Measurements from ENCODE around the gene RNLS. TPM values are rescaled to one million over a fixed set of nuclear protein-coding genes. Genes with fewer than 3 reads are reported as not detected.

The RNLS gene
- total RNA-seq, 2 donors from 2014 or later: 21.7 to 31.8 TPM

DNA sequence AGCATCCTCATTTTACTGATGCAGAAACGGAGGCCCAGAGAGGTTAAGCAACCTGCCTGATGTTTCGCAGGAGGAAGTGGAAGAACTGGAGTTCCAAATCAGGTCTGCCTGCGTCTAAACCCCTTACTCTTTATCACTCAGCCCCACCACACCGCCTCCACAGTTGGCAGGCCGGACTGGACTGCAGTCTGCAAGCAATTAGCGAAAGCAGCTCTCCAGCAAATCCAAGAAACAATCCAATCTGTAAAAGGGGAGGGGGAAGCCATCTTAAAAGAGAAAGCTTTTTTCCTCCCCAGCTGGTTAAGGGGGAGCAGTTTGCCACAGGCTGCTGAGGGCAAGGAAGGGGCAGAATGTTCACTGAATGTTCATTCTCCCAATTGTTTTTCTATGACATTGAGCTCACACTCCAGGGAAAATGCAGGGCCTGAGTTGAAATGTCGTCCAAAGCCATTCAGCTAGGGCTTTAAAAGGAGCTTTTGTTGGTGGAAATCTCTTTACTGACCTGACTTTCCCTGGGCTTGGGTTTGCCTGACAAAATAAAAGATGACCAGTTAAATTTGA is 350.1 kb downstream of the RNLS start:
- intact Hi-C loops (cut with DNase I): no loop called here
- TF ChIP-seq, protein P1, sequence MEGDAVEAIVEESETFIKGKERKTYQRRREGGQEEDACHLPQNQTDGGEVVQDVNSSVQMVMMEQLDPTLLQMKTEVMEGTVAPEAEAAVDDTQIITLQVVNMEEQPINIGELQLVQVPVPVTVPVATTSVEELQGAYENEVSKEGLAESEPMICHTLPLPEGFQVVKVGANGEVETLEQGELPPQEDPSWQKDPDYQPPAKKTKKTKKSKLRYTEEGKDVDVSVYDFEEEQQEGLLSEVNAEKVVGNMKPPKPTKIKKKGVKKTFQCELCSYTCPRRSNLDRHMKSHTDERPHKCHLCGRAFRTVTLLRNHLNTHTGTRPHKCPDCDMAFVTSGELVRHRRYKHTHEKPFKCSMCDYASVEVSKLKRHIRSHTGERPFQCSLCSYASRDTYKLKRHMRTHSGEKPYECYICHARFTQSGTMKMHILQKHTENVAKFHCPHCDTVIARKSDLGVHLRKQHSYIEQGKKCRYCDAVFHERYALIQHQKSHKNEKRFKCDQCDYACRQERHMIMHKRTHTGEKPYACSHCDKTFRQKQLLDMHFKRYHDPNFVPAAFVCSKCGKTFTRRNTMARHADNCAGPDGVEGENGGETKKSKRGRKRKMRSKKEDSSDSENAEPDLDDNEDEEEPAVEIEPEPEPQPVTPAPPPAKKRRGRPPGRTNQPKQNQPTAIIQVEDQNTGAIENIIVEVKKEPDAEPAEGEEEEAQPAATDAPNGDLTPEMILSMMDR (IDR thresholded peaks at IDR 0.05): no peak
- no peak for TF ChIP-seq POLR2AphosphoS5 (IDR thresholded peaks at IDR 0.05)
- TF ChIP-seq POLR2A (IDR thresholded peaks at IDR 0.05): no peak
- Histone ChIP-seq H3K4me1 (replicated peaks) (no peaks in the 10 kb centered on the region), H3K36me3 (no peaks in the 10 kb centered on the region), H3K4me3 (no peak overlapping the region), H3K27me3 (replicated peaks; ENCODE audit: insufficient read depth) (no peaks in the 10 kb centered on the region), H3K9me3 (no peaks in the 10 kb centered on the region), H3K27ac (no peak overlapping the region)
- 88% methylated on average over 7 of the region's 7 CpGs for WGBS
- DNase-seq (ENCODE audit: low spot score): no peak

DNA sequence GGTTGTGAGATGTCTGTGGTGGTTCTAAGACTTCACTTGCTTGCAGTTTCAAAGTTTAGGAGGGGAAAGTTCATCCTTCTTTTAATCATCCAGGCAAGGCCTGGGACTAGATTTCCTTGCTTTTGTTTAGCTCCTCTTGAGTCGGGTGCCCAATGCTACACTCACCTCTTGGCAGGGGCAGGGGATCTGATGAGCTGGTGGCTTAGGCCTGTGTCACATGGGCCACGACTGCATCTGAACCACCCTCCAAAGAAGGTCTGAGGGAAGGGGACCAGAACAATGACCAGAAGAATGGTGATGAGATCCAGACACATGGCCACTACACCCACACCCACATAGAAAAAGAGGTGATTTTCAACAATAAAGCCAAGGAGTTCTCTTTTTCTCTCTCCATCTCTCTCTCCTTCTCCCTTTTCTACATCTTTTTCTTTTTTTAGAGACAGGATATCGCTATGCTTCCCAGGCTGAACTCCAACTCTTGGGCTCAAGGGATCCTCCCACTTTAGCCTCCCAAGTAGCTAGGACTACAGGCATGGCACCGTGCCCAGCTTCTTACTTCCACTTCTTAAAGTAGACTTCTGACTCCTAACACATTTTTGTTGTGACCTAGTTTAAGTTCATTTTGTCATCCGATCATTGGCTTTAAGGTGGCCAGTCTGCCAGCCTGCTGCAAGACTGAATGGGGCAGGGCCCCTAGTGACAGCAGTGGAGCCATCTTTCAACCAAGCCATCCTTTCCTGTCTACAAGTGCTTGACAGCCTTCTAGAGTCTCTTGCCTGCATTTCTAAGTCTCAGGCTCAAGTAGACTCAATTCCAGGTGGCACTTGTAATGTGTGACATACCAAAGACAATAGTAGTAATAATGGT is 350.9 kb downstream of the RNLS start:
- H3K4me1 ChIP-seq (replicated peaks): no peaks in the 10 kb centered on the region
- H3K4me3 ChIP-seq: no peak overlapping the region
- no peaks in the 10 kb centered on the region for H3K9me3 ChIP-seq
- H3K27me3 ChIP-seq (replicated peaks; ENCODE audit: insufficient read depth): no peaks in the 10 kb centered on the region
- intact Hi-C loops (cut with DNase I): no loop called here
- DNase-seq (ENCODE audit: low spot score): no peak
- TF ChIP-seq POLR2A (IDR thresholded peaks at IDR 0.05): no peak
- TF ChIP-seq POLR2AphosphoS5 (IDR thresholded peaks at IDR 0.05): no peak
- 65% methylated on average over 5 of the region's 5 CpGs for WGBS
- H3K27ac ChIP-seq: no peak overlapping the region
- no peaks in the 10 kb centered on the region for H3K36me3 ChIP-seq

DNA sequence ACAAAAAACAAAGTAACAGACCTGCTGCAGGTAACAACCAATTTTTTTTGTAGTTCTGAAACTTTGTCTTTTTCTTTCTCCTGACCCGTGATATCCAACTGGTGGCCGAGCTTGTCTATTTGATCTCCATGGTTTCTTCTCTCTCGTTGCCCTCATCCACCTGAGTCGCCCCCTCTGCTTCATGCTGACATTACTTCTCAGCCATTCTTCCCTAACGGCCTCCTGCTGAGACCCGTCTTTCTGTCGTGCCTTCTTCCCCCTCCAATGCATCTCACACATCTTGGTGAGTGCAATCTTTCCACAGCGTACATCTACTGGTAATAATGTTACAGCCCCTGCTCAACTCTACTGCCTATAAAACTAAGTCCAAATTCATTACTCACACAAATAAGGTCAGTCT is 352.9 kb downstream of the RNLS start:
- Histone ChIP-seq H3K4me1 (replicated peaks) (no peaks in the 10 kb centered on the region), H3K4me3 (no peak overlapping the region), H3K27me3 (replicated peaks; ENCODE audit: insufficient read depth) (no peaks in the 10 kb centered on the region), H3K9me3 (no peaks in the 10 kb centered on the region), H3K36me3 (no peaks in the 10 kb centered on the region), H3K27ac (no peak overlapping the region)
- 81% methylated on average over 8 of the region's 8 CpGs for WGBS
- intact Hi-C loops (cut with DNase I): no loop called here
- TF ChIP-seq, protein P1 (IDR thresholded peaks at IDR 0.05): no peak
- TF ChIP-seq POLR2AphosphoS5 (IDR thresholded peaks at IDR 0.05): no peak
- TF ChIP-seq POLR2A (IDR thresholded peaks at IDR 0.05): no peak
- DNase-seq (ENCODE audit: low spot score): no peak

DNA sequence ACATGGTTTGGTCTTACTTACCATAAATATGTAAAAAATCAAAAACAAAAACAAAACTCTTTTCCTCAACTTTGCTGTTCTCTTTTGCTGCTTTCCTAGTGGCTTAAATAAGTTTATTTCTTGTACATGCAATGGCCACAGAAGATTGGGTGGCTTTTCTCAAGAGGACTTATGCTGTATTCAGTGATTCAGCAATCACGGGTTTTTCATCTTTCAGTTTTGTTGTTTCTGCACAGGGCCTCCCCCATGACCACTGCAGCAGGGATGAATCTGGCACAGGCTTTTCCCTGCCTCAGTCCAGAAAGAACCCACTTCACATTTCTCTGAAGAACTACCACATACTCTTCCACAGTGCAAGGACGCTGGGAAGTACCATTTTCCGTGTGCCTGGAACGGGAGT is 355.0 kb downstream of the RNLS start:
- no peak for TF ChIP-seq POLR2A (IDR thresholded peaks at IDR 0.05)
- TF ChIP-seq, protein P1 (IDR thresholded peaks at IDR 0.05): no peak
- TF ChIP-seq POLR2AphosphoS5 (IDR thresholded peaks at IDR 0.05): no peak
- no peak overlapping the region for H3K27ac ChIP-seq
- H3K36me3 ChIP-seq: no peaks in the 10 kb centered on the region
- H3K9me3 ChIP-seq: no peaks in the 10 kb centered on the region
- 91% methylated on average over 4 of the region's 4 CpGs for WGBS
- no peak overlapping the region for H3K4me3 ChIP-seq
- intact Hi-C loops (cut with DNase I): no loop called here
- no peak for DNase-seq (ENCODE audit: low spot score)
- no peaks in the 10 kb centered on the region for H3K4me1 ChIP-seq (replicated peaks)
- H3K27me3 ChIP-seq (replicated peaks; ENCODE audit: insufficient read depth): no peaks in the 10 kb centered on the region

DNA sequence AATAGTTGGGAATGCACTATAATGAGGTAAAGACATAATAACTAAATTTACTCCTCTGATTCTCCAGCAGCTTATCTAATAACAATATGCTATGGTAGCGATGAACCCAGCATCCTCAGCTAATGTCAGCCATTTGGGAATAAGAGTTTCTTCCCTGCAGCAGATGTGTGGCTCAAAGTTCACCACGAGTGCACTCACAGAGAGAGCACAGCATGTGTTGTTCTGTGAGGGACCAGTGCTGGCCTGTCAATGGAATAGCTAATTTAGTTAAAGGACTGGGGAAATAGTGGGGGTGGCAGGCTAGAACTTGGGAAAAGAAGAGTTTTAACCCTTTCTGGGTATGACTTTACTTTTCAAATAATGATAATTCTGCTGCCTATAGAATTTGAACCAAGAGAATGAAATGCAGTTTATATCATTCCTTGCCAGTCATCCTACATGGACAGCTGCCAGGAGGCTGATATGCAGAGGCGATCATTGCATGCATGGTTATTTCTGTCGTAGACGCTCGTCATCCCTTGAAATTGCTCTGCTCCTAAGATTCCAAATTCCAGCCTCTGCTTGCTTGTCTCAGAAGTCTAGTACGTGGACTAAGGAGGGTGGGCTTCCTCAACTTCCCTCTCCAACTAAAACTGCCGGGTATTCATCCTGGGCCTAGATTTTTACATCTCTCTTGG is 355.6 kb downstream of the RNLS start:
- DNase-seq (ENCODE audit: low spot score): no peak
- Histone ChIP-seq H3K4me3 (no peak overlapping the region), H3K4me1 (replicated peaks) (no peaks in the 10 kb centered on the region), H3K27me3 (replicated peaks; ENCODE audit: insufficient read depth) (no peaks in the 10 kb centered on the region), H3K36me3 (no peaks in the 10 kb centered on the region), H3K27ac (no peak overlapping the region), H3K9me3 (no peaks in the 10 kb centered on the region)
- intact Hi-C loops (cut with DNase I): no loop called here
- WGBS: 88% methylated on average over 8 of the region's 8 CpGs
- TF ChIP-seq, protein P1 (IDR thresholded peaks at IDR 0.05): no peak
- TF ChIP-seq POLR2AphosphoS5 (IDR thresholded peaks at IDR 0.05) (no peak), POLR2A (IDR thresholded peaks at IDR 0.05) (no peak)
